Liver (tissue), 3 donors: ENCODE results near the gene SUN3.

ENCODE experiments used
- EGR1 ChIP-seq, 2 donors: IDR thresholded peaks; 2 replicates each; pipeline ENCODE4 v1.6.1; 2016 to 2018; ENCODE audit warnings: antibody characterized with exemption in 2 of 2, low read depth in 2 of 2
- FOXA1 ChIP-seq: IDR thresholded peaks from 2 replicates; pipeline ENCODE4 v1.6.1; 2016; ENCODE audit warnings: antibody characterized with exemption
- HNF4A ChIP-seq, 2 donors: conservative IDR thresholded peaks; 2 replicates each; pipeline ENCODE4 v1.6.1; 2016; ENCODE audit warnings: antibody characterized with exemption in 2 of 2, mild to moderate bottlenecking in 2 of 2
- JUND ChIP-seq, 2 donors: IDR thresholded peaks; 2 replicates each; pipeline ENCODE4 v1.6.1; 2016; ENCODE audit warnings: antibody characterized with exemption in 2 of 2
- NR2F2 ChIP-seq: IDR thresholded peaks from 2 replicates; pipeline ENCODE4 v1.6.1; 2016; ENCODE audit warnings: antibody characterized with exemption
- RAD21 ChIP-seq, 2 donors: IDR thresholded peaks; 2 replicates each; pipeline ENCODE4 v1.6.1; 2016; ENCODE audit warnings: antibody characterized with exemption in 2 of 2, mild to moderate bottlenecking in 2 of 2
- RXRA ChIP-seq, 2 donors: IDR thresholded peaks; 2 replicates each; pipeline ENCODE4 v1.6.1; 2017 to 2018; ENCODE audit warnings: antibody characterized with exemption in 2 of 2, mild to moderate bottlenecking in 1 of 2
- SP1 ChIP-seq: IDR thresholded peaks from 2 replicates; pipeline ENCODE4 v1.6.1; 2018; ENCODE audit warnings: antibody characterized with exemption, mild to moderate bottlenecking
- TAF1 ChIP-seq: conservative IDR thresholded peaks from 2 replicates; pipeline ENCODE4 v1.6.1; 2016; ENCODE audit warnings: antibody characterized with exemption, mild to moderate bottlenecking
- YY1 ChIP-seq: IDR thresholded peaks from 2 replicates; pipeline ENCODE4 v1.6.1; 2016; ENCODE audit warnings: antibody characterized with exemption, mild to moderate bottlenecking
- TF ChIP-seq, protein P1 (sequence below): fragments of 150-350 bp; IDR thresholded peaks from 2 replicates; pipeline ENCODE4 v1.5.1; 2017; ENCODE audit warnings: improper control_type of control experiment, low read depth, low read length; ENCODE audit not compliant: missing input control
- TF ChIP-seq, protein P2 (sequence below): IDR thresholded peaks from 2 replicates; pipeline ENCODE4 v1.6.1; 2016; ENCODE audit warnings: antibody characterized with exemption, mild to moderate bottlenecking
- TF ChIP-seq, protein P3 (sequence below): IDR thresholded peaks from 2 replicates; pipeline ENCODE4 v1.6.1; 2016; ENCODE audit warnings: antibody characterized with exemption
- donor health status: healthy.
- donor health status: healthy.

DNA sequence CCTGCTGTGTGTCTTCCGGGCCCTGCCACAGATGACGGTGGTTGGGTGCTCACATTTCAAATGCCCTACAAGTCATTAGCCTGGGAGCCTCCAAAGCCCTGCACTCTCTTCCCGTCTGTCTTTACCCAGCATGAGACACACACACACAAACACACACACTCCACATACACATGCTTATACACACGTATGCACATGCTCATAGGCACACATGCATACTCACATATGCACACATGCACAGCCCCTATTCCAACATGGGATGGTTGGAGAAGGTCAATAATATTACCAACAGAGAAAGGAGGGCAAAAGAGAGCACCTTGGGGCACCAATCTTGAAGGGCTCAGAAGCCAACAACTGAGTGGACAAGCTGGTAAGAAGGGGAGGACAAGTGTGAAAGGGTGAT is 19.0 kb downstream of the SUN3 start:
- TF ChIP-seq, protein P1, sequence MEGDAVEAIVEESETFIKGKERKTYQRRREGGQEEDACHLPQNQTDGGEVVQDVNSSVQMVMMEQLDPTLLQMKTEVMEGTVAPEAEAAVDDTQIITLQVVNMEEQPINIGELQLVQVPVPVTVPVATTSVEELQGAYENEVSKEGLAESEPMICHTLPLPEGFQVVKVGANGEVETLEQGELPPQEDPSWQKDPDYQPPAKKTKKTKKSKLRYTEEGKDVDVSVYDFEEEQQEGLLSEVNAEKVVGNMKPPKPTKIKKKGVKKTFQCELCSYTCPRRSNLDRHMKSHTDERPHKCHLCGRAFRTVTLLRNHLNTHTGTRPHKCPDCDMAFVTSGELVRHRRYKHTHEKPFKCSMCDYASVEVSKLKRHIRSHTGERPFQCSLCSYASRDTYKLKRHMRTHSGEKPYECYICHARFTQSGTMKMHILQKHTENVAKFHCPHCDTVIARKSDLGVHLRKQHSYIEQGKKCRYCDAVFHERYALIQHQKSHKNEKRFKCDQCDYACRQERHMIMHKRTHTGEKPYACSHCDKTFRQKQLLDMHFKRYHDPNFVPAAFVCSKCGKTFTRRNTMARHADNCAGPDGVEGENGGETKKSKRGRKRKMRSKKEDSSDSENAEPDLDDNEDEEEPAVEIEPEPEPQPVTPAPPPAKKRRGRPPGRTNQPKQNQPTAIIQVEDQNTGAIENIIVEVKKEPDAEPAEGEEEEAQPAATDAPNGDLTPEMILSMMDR, result no peak
- no peak for TF ChIP-seq EGR1 (IDR thresholded peaks at IDR 0.05; ENCODE audit: low read depth in 2 of 2)
- TF ChIP-seq, protein P2, sequence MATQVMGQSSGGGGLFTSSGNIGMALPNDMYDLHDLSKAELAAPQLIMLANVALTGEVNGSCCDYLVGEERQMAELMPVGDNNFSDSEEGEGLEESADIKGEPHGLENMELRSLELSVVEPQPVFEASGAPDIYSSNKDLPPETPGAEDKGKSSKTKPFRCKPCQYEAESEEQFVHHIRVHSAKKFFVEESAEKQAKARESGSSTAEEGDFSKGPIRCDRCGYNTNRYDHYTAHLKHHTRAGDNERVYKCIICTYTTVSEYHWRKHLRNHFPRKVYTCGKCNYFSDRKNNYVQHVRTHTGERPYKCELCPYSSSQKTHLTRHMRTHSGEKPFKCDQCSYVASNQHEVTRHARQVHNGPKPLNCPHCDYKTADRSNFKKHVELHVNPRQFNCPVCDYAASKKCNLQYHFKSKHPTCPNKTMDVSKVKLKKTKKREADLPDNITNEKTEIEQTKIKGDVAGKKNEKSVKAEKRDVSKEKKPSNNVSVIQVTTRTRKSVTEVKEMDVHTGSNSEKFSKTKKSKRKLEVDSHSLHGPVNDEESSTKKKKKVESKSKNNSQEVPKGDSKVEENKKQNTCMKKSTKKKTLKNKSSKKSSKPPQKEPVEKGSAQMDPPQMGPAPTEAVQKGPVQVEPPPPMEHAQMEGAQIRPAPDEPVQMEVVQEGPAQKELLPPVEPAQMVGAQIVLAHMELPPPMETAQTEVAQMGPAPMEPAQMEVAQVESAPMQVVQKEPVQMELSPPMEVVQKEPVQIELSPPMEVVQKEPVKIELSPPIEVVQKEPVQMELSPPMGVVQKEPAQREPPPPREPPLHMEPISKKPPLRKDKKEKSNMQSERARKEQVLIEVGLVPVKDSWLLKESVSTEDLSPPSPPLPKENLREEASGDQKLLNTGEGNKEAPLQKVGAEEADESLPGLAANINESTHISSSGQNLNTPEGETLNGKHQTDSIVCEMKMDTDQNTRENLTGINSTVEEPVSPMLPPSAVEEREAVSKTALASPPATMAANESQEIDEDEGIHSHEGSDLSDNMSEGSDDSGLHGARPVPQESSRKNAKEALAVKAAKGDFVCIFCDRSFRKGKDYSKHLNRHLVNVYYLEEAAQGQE, result no peak
- no peak for TF ChIP-seq RXRA (IDR thresholded peaks at IDR 0.05)
- no peak for TF ChIP-seq YY1
- no peak for TF ChIP-seq TAF1
- no peak for TF ChIP-seq RAD21 (IDR thresholded peaks at IDR 0.05)
- TF ChIP-seq FOXA1, result no peak
- no peak for TF ChIP-seq JUND (IDR thresholded peaks at IDR 0.05)
- TF ChIP-seq SP1, result no peak
- TF ChIP-seq, protein P3, sequence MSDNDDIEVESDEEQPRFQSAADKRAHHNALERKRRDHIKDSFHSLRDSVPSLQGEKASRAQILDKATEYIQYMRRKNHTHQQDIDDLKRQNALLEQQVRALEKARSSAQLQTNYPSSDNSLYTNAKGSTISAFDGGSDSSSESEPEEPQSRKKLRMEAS, result no peak
- TF ChIP-seq HNF4A (conservative IDR thresholded peaks at IDR 0.05), result no peak
- no peak for TF ChIP-seq NR2F2
